HG03342 (cell line): ENCODE data around the gene ADD3.
A peak's percentile ranks its signal among the peaks of the same experiment; 100 is the strongest.

Source experiments
- ATAC-seq: cut with Tn5 transposase; IDR thresholded peaks from one replicate; pipeline ENCODE4 v1.9.1; 2021; ENCODE audit warnings: mild to moderate bottlenecking, moderate library complexity; ENCODE audit not compliant: unreplicated experiment

ADD3 gene, protein sequence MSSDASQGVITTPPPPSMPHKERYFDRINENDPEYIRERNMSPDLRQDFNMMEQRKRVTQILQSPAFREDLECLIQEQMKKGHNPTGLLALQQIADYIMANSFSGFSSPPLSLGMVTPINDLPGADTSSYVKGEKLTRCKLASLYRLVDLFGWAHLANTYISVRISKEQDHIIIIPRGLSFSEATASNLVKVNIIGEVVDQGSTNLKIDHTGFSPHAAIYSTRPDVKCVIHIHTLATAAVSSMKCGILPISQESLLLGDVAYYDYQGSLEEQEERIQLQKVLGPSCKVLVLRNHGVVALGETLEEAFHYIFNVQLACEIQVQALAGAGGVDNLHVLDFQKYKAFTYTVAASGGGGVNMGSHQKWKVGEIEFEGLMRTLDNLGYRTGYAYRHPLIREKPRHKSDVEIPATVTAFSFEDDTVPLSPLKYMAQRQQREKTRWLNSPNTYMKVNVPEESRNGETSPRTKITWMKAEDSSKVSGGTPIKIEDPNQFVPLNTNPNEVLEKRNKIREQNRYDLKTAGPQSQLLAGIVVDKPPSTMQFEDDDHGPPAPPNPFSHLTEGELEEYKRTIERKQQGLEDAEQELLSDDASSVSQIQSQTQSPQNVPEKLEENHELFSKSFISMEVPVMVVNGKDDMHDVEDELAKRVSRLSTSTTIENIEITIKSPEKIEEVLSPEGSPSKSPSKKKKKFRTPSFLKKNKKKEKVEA

GRCh38 chr10:110007701-110008517 is at the start of gene ADD3:
Gene ADD3, plus strand, starts transcription at chr10:110007984. Its CDS starts 92,670 bp downstream, at chr10:110100654.
- peak; percentile 60 for ATAC-seq

- no peak for ATAC-seq
These were observed 49.7 kb upstream of the ADD3 start for GRCh38 chr10:109958059-109958458.

GRCh38 chr10:109959259-109960145 is 48.3 kb upstream of the ADD3 start:
- no peak for ATAC-seq

- ATAC-seq, result no peak
These were observed 47.1 kb upstream of the ADD3 start for GRCh38 chr10:109960682-109961081.

DNA sequence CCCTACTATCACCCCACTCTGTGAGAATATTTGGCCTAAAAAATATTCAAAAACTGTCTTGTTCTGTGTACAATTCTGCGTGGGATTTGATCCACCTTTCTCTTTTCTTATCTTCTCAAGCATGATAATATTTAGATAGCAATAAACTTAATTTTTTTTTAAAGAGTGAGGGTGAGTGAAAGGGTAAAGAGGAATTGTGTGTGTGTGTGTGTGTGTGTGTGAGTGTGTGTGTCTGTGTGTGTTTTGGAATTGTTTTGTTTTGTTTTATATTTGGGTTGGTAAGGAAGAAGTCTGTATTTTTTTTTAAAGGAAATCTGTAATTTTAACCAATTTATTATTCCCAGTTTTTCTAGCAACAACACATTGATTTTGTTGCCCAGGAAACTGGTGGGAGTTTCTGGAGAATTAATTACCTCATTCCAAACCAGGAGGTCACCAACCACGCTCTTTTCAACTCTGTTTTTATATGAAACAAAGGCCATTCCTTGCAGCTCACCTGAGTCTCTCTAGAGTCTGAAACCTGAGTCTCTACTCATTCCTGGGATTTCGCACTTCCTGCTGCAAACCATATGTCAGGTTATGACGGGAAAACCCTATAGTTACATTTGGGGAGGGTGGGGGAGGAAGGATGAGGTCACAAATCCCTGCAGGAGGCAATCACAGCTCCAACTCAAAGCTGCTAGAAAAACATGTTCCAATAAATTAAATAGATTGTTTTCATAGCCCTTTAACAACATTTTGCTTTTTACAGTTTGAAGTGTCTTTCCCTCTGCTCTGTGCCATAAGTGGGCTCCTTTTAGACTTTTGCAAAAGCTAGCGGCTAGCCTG is 46.4 kb upstream of the ADD3 start:
- ATAC-seq, result no peak

DNA sequence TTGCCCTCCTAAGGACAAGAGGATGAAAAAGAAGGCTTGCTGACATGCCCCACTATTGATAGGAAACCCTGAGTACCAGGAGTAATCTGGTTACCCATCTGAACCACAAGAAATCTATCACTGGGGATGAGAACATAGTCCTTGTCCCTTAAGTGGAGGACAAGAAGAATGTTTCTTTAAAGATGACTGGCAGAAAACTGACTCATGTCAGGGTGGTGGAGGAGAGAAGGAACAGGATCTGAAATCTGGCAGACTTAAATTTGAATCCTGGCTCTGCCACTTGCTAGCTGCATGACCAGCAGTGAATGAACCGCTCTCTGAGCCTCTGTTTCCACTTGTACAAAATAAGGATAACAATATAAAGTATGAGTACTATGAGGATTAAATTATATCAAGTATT is 45.5 kb upstream of the ADD3 start:
- no peak for ATAC-seq

- ATAC-seq, result no peak
These were observed 44.3 kb upstream of the ADD3 start for GRCh38 chr10:109963439-109963838.

GRCh38 chr10:109964318-109964717 is 43.5 kb upstream of the ADD3 start:
- ATAC-seq, result no peak

DNA sequence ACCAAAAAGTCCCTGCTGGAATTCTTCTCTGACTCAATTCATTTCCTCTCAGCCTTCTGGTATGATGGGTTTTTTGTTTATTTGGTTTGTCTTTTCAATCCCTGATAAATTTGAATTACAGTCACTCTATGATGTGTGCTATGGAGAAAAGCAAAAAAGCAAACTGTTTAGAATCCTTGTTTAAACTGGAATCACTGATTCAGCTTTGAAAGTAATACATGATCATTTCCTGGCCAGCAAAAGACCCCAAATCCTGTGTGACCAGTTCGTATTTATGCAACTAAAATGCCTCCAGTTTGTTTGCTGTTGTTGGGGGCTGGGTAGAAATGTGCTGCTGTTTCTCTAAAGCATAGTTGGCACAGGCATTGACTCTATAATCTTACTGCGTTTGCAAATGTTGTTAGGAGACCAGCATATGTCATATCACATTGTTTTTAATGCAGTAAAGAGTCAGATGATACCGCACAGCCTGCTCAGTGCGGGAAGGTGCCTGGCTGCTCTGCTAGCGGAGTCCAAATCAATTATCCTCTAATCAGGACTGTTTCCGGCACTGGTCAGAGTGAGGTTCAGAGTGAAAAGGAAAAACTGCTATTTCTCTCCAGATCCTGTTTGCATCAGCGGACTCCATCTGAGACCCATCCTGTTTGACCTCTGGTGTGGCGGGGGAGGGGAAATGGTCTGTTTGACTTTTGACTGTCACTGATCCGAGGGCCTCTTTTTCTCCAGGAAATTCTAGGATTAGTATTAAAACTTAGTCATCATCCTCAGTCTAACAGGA is 40.6 kb upstream of the ADD3 start:
- ATAC-seq, result no peak

GRCh38 chr10:109967739-109968088 is 40.1 kb upstream of the ADD3 start:
- ATAC-seq, result no peak

- no peak for ATAC-seq
These were observed 38.6 kb upstream of the ADD3 start for GRCh38 chr10:109968953-109969759.

DNA sequence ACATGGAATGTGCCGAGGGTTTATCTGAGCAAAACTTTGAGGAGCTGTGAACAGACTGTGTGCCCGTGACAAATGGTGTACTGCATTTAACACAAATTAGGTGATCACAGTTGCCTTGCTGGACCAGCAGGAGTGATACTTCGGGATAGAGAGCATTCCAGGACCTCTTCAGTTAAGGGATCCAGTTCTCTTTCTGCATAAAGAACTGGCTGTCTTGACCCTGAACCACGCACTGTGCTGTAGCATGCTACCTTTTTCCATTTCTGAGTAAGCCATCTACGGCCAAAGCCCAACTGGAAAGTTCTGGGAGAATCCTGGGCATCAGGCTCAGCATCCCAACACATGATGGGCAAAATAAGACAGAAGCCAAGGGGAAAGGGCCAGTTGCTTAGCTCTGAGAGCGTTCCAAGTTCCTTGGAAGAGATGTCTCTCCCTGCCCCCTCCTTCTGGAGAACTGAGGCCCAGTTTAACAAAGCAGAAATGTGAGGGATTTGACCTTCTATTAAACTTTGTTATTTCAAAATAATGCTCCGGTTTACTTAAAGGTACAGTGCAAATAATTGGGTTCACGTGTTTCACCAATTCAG is 37.9 kb upstream of the ADD3 start:
- ATAC-seq, result no peak

- no peak for ATAC-seq
These were observed 36.1 kb upstream of the ADD3 start for GRCh38 chr10:109971634-109972033.

DNA sequence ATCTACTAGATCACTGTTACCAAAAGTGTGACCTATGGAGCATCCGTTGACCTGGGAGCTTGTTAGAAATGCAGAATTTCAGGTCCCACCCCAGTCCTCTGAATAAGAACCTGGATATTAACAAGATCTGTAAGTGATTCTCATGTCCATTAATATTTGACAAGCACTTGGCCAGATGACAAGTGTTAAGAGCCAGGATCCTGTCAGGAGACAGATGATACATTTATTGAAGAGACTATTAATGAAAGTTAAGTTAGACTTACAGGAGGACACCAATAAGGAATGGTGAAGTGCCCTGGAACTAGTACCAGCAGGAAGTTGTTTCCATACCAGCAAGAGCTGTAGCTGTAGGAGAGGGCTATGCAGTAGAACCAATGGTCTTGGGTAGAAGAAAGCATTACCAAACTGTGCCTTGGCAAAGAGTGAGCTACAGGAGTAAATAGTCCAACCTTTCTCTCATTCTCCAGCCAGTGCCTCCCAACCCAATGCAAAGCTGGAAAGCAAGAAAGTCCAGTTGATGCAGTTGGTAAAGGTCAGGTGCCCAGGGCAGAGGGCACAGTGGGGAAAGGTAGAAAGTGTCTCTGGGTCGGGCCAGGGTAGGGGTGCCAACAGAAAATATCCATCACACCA is 35.3 kb upstream of the ADD3 start:
- no peak for ATAC-seq

- ATAC-seq, result no peak
These were observed 34.4 kb upstream of the ADD3 start for GRCh38 chr10:109973326-109973829.

- no peak for ATAC-seq
These were observed 33.1 kb upstream of the ADD3 start for GRCh38 chr10:109974504-109975191.
